T1000 (cell line): Measurements from ENCODE around the gene ZNF277.

Source experiments
- DNase-seq: peaks from one replicate; lab custom pipeline; 2025; ENCODE audit warnings: mixed read lengths; lab: John Stamatoyannopoulos, UW

Gene ZNF277, protein sequence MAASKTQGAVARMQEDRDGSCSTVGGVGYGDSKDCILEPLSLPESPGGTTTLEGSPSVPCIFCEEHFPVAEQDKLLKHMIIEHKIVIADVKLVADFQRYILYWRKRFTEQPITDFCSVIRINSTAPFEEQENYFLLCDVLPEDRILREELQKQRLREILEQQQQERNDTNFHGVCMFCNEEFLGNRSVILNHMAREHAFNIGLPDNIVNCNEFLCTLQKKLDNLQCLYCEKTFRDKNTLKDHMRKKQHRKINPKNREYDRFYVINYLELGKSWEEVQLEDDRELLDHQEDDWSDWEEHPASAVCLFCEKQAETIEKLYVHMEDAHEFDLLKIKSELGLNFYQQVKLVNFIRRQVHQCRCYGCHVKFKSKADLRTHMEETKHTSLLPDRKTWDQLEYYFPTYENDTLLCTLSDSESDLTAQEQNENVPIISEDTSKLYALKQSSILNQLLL

DNA sequence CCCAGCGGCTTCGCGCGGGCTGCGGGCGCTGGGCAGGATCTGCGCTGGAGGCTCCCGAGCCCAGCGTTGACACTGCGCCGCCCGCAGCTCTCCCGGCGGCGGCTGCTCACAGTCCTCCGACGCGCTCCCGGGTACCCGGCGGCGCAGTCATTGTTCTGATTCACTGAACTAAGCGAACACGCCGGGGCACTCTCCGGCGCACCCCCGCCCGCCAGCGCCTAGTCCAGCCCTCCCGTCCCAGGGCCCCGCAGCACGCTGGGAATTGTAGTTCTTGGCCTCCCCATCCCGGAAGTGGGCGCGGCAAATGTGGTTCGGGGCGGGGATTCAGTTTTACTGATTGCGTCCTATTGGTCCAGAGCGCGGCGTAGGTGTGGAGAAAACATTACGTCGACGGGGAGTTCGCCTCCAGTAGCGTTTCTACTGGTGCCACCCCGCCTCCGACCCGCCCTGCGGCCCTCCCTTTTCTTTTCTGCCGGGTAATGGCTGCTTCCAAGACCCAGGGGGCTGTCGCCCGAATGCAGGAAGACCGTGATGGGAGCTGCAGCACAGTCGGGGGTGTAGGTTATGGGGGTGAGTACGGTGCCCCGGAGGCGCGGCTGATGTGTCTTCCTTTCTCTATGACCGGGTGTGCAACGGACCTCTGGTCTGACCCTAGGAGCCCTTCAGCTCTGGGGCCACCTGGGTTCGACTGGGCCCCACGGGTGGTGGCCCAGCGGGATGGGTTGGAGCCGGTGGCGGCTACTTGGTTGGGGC lies at the start of gene ZNF277, which contains the start of gene DOCK4:
TSS of gene ZNF277 (plus strand) at position 458 of the 753 bp plus-strand sequence. CDS start at position 480, 22 bp downstream.
TSS of gene DOCK4 (minus strand) at position 162 of the 753 bp plus-strand sequence. CDS start 261 bp downstream, outside the sequence.
- DNase-seq: peak; percentile 95

DNA sequence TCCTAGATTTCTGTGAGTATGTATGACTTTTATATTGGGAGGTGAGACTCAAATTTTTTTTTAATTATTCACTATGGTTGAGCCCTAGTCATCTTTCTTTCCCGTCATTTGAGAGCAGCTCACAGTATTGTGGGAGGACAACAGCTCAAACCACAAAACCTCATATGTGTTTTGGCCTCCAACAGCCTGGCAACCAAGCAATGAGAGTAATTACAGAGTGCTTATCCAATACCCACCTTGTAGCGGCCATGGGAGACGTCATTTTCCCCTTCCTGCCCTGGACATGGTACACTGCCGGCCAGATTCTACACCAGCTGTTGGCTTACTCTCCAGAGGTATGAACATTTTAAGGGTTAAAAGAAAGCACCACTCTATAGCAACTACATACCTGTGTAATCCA lies 49.4 kb upstream of the ZNF277 start:
- DNase-seq: no peak

DNA sequence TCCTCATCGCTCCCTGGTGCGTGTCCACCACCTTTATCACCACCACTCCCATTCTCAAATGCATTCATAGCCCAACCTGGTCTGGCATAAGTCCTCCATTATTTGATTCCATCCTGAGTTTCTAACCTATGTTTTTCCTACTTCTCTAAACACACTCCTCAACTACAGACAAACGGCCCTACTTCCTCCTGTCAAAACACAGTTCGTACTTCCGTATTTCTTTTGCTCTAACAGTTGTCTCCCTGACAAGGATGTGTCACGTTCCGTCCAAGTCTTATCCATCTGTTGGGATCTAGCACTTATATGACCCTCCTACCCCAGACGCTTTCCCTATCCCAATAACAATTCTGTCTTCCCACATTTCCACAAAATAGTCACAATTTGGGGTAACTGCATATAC lies 47.1 kb upstream of the ZNF277 start:
- DNase-seq: no peak

DNA sequence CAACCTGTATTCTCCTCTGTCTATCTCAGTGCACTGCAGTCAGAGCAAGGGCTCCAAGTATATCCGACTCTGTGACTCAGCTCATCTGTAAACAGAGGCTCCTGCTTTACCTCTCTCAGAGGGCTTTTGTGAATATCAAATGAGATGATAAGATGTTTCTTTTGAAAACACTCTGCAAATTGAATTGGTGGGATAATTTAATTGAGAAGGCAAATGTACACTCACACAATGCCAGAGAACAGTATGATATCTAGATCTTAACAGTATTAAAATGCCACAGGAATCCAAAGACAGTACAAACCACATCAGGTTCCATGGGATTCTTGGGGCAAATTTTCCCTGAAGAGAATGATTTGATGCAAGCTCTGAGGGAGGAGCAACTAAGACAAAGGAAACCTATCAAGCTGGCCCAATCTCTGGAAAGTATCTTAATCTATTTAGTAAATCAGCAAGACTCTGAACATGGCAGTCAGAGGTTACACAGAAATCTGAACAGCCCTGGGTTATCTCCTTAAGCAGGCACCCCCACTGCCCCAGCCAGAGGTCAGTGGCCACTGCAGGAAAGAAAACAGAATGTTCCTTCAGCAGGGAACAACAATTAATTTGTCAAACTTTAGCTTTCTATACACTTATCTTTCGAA lies 46.2 kb upstream of the ZNF277 start:
- DNase-seq: no peak

DNA sequence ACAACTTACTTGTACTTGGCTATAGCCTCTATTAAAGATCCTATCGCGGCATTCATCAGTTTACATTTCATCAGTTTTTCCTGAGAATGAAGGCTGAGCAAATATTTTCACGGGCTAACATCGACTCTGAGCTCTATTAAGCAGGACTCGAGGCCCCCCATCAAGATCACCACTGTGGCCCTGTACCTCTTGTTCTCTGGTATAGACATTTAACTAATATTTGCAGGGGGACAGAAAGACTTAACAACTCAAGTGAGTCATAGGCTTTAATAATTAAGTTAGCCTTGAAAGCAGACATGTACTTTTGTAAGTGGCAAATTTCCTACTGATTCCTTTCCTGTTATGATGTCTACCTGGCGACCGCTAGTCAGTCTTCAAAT lies 45.7 kb upstream of the ZNF277 start:
- DNase-seq: no peak

DNA sequence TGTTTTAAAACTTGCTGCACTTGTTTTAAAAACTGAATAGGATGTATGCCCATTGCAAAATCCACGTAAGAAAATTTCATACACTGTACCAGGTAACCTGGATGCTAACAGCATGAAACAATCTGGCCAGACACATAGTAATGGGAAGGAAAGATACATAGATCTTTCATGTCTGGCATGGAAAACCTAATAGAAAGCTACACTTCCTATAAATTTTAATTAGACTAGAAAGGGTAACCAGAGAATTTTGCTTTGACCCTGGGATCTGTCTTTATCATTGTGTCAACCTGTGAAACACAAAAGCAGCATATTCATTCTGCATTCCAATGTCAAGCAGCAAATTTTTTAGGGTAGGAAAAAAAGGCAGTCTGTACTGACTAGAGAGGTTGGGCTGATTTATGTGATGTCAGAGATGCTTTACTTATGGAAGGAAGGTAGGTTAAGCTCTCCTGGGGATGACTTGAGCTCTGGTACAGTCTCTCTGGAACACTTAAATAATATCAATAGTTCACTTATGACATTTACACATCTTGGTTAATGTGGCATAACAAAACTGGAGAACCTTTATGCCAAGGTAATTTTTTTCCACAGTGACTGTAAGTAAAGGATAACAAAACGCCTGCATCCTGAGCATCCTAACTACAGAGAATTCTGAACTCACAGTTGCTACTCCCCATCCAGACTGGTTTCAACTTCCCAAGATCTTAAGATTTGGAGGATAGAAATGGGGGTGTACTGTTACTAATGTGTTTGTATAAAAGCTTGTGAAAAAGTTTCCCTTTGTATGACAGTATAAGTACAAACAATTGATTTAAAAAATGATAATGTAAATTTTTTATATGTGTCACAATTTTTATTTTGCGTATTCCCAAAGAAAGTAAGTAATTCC lies 45.0 kb upstream of the ZNF277 start:
- DNase-seq: no peak

DNA sequence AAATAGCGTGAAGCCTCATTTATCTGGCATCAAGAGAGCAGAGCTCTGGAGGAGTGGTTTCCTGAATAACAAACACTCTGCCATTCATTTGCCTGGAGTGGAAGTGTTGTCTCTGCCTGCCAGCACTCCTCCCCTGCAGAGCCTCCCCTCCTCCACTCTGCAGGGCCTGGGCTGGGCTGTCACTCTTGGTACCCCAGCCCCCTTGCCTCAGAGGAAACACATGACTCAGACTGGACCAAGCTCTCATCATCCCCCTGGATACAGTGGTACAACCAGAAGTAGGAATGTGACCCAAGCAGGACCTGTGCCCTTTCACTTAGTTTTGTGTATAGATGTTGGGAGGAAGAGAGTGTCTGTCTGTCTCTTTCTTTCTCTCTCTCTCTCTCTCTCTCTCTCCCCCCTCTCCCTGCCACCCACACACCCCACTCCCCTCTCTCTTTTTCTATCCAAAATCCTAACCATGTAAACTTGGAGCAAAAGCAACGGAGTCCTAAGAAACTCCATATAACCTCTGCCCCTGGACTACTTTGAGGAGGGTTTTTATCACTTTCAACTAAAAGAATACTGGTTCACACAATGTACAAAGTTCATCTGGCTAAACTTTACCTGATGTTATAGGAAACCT lies 44.2 kb upstream of the ZNF277 start:
- no peak for DNase-seq

DNA sequence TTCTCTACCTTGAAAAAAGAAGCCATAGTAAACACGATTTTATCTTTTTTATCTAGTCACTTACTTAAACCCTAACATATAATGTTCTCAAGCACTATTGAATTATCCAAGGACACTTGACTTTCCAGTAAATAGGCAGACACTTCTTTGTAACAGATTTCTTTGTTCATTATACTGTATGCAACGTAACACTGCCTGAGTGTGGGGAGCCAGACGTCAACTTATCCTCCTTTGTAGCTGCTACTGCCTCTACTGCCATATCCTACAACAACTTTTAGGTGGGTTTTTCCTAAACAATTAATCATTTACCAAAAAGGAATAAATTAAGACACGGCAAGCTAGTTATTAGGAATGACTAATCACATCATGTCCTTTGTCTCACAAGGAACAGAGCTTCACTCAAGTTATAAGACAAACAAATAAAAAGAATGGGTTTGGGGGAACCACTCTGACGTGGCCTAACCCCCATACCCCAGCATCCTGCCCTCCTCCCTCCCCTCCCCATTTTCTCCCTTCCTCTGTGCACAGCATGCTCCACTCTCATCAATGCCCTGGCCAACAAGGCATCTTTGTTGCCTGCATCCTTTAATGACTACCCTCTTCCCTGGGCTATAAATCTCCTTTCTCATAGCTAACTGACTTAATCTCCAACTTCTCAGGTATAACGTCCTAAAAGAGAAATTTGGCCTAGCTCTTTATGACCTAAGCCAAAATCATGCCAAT lies 43.5 kb upstream of the ZNF277 start:
- DNase-seq: no peak

DNA sequence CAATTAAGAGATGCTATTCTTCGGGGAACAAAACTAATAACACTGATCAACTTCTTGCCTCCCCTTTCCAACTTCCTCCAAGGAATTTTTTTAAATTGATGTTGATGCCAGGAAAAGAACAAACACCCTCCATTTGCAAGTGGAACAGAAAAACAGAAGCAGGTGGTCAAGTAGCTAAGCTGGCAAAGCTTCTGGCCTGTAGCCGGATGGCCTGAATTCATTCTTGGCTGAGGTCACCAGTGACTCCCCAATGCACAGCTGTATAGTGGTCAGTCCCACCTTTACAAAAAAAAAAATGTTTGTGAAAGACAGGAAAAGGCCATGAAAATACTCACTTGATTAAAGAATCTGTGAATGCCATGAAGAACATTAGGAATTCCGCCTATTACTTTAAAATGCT lies 39.3 kb upstream of the ZNF277 start:
- DNase-seq: no peak

DNA sequence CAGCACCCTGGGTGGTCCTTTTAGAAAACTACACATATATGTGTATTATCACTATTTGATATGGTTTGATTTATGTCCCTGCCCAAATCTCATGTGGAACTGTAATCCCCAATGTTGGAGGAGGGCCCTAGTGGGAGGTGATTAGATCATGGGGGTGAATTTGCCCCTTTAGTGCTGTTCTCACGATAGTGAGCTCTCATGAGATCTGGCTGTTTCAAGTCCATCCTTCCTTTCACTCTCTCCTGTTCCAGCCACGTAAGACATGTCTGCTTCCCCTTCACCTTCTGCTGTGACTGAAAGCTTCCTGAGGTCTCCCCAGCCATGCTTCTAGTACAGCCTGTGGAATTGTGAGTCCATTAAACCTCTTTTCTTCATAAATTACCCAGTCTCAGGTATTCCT lies 37.6 kb upstream of the ZNF277 start:
- no peak for DNase-seq

DNA sequence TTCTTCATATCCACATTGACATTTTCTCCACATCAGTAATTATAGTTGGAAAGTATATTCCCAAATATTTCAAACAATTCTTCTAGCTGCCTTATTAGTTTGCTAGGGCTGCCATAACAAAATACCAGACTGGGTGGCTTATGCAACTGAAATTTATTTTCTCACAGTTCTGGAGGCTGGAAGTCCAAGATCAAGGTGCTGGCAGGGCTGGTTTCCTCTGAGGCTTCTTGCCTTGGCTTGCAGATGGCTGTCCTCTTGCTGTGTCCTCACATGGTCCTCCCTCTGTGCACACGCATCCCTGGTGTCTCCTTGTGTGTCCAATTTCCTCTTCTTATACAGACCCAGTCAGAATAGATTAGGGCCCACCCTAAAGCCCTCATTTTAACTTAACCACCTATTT lies 34.8 kb upstream of the ZNF277 start:
- no peak for DNase-seq

DNA sequence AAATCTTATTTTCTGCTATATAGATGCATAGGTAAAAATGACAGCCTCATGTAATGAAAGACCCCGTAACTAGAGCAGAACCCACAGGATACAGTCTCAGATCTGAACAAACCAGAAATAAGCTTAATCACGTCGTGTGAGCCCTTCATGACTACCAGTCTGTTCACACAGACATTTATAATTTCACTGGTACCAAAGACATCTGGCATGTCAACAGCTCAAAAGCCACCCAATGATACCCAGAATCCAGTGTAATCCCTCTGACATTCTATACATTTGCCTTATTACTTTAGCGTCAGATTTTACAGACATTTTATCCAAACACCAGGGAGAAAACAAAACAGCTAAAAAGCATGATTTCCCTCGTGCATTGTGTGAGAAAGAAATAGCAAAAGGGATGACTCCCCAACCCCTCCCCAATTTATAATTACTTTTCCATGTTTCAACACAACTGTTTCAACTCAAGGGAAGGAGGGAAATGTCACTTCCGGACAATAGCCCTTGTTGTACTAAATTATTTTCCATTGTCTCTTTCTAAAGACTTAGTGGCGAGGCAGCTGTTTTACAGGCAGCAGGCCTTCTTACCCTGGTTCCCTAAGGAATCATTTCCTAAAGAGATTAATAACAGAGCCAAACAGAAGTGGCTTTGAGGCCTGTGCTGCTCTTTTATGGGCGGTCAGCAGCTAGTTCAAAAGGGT lies 33.5 kb upstream of the ZNF277 start:
- no peak for DNase-seq

DNA sequence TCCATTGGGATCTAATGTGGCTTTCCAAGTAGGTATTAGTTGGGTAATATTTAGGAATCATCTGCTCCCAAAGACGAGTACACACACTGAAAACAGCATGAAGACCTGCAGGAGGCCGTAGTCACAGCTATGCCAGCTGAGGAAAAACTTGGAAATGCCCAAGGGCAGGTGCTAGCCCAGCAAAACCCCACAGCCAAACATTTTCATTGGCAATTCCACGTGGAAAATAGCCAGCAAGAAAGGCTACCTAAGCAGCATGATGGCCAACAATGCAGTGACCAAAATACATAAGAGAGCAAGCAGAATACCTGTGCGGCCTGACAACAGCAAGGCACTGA lies 33.0 kb upstream of the ZNF277 start:
- DNase-seq: no peak

DNA sequence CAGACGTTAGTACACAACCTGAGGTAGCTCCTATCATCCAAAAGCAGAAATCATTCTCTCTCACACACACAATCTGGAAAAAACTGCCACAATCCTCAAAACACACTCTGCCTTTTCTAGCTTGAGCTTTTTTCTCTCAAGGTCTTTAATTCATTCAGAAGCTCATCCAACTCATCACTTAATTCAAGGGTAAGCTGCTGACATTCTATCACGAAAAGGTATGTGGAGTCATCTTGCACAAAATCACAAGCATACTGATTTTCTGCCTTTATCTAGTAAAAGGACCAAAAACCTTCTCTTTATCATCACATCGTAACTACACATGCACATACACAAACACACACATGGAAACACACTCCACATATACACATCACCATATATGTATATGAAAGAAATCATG lies 32.3 kb upstream of the ZNF277 start:
- DNase-seq: no peak

DNA sequence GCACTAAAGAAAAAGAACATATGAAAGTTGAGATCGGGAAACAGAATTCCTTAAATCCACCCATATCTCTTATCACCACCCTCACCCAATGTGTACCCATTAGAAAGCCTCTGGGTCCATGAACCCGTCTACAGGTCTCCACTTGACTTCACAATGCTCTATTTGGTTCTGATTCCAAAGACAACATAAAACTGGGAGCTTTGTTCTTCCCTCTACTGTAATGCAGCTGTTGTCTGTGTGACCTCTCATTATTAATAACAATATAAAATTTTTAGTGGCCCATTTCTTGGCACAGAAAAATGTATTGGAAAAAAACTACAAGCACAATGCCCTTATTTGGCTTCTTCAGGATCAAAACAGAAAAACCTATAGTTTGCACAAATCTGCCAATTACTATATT lies 30.3 kb upstream of the ZNF277 start:
- DNase-seq: no peak

DNA sequence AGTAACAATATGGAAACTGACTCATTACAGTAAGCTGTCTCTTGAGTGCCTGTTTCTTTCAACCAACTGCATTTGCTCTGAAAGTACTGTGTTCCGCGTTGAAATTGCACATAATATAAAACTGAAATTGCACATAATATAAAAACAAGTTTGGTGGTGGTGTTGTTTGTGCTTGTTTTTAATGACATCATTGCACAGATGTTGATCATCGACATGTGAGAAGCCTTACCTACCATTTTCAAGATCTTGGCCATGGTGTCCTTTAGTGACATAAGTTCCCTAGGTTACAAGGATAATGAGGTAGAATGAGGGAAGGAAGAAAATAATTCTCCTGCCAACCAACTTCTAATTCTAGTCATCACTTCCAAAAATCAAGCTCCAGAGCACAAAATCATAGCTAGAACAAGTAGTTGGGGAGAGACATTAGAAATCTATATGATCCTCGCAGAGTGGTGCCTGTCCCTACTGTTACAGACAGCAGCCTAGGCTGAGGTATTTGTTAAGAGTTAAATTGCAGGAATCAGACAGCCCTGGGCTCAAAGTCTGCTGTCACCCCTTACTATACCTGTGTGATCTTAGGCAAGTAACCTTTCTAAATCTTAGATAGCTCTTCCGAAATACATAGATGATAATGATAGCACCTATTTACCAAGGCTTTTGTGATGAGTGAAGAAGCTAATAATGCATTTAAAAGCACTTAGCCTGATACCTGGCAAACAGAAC lies 29.6 kb upstream of the ZNF277 start:
- DNase-seq: no peak

DNA sequence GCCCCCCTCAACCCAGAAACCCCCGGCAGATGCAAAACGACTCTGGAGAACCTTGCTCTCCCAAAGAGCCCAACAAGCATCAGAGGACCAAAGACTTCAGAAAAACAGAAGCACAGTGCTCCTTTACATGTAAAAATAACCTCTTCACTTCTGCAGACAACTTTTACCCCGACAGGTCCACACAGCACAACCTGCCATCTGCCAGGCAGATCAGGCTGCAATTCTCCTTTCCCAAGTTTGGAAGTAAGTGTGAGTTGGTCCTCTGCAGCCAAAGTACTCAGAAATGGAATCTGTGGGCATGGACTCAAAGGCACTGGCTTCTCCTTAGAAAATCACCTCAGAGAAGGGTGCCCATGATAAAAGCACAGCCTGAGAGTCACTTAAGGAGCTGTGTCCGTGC lies 26.3 kb upstream of the ZNF277 start:
- no peak for DNase-seq

DNA sequence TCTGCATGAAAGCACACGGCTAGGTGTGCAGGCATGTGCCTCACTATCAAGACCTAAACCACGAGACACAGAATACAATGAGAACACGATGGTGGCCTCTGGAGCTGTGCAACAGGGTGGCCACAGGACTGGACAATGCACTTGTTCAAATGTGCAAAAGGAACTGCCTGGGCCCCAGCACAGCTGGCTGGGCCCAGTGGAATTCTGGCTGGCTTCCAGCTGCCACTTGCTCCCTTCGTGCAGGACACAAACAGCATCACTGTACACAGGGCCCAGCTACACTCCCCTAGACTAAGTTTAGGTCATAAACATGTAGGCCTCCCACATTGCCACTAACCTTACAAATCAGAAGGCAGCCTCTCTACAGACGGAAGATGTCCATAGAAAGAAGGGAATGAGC lies 23.7 kb upstream of the ZNF277 start:
- DNase-seq: no peak

DNA sequence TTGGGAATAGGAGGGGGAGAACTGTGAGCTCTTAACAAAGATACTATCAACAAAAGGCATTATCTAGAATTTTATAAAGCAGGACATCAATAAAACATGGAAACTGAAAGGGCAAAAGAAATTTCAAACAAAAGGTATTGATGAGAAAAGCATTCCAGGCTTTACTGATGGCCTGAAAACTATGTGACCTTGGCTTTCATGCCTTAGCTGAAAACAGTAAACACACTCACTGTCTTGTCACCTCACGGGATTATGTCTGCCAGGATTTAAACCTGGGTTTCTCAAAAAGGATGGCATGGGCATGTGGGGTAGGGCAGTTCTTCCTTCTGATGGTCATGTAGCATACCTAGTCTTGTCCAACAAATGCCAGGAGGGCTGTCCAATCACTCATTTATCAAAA lies 23.2 kb upstream of the ZNF277 start:
- DNase-seq: no peak
